DND-41 (cell line): ENCODE data around the gene TCP11.

Source experiments
- ATAC-seq: fragments of 200-7000 bp; cut with Tn5 transposase; 3 replicates; pipeline ENCODE4 v1.9.1; 2021; ENCODE audit warnings: low read depth; ENCODE audit not compliant: insufficient read depth
- DNase-seq: peaks from one replicate; pipeline ENCODE4 v3.0.0-alpha.2; 2020
- H2AFZ ChIP-seq: 2 replicates; pipeline ENCODE4 v1.6.0; 2012; ENCODE audit warnings: low read depth, low read length
- H3K27ac ChIP-seq: 2 replicates; pipeline ENCODE4 v1.5.1; 2012; ENCODE audit warnings: low read length, inconsistent platforms
- H3K27me3 ChIP-seq: fragments of 200-600 bp; sonication (generic); 2 replicates; pipeline ENCODE4 v1.6.0; 2012; ENCODE audit warnings: low read length, mild to moderate bottlenecking, inconsistent platforms; ENCODE audit not compliant: insufficient read depth, poor library complexity
- H3K36me3 ChIP-seq: 2 replicates; pipeline ENCODE4 v1.5.1; 2012; ENCODE audit warnings: low read length, inconsistent platforms; ENCODE audit not compliant: insufficient read depth
- H3K4me1 ChIP-seq: 2 replicates; pipeline ENCODE4 v1.5.1; 2012; ENCODE audit warnings: mild to moderate bottlenecking, low read length; ENCODE audit not compliant: insufficient read depth
- H3K4me2 ChIP-seq: 2 replicates; pipeline ENCODE4 v1.6.0; 2012; ENCODE audit warnings: mild to moderate bottlenecking, moderate library complexity, low read length, inconsistent platforms; ENCODE audit not compliant: insufficient read depth
- H3K4me3 ChIP-seq, 2 experiments: fragments of 200-600 bp in 1 of 2; shearing (Covaris generic) in 1 of 2; 2 replicates each; pipeline ENCODE4 v1.5.1; 2012 to 2016; ENCODE audit warnings: inconsistent platforms in 2 of 2, low read length in 2 of 2, mild to moderate bottlenecking in 2 of 2, low read depth in 1 of 2, moderate library complexity in 1 of 2
- H3K79me2 ChIP-seq: 2 replicates; pipeline ENCODE4 v1.6.0; 2012; ENCODE audit warnings: low read length, inconsistent platforms; ENCODE audit not compliant: insufficient read depth
- H3K9ac ChIP-seq: 2 replicates; pipeline ENCODE4 v1.6.0; 2012; ENCODE audit warnings: low read depth, mild to moderate bottlenecking, inconsistent platforms, low read length, moderate library complexity
- H3K9me3 ChIP-seq: 2 replicates; pipeline ENCODE4 v1.5.1; 2012; ENCODE audit warnings: low read length, moderate library complexity, mild to moderate bottlenecking, inconsistent platforms; ENCODE audit not compliant: insufficient read depth, severe bottlenecking
- H4K20me1 ChIP-seq: 2 replicates; pipeline ENCODE4 v1.6.0; 2012; ENCODE audit warnings: low read length; ENCODE audit not compliant: insufficient read depth
- CTCF ChIP-seq: IDR thresholded peaks from 2 replicates; pipeline ENCODE4 v1.5.1; 2012; ENCODE audit warnings: borderline replicate concordance, low read length, moderate library complexity, mild to moderate bottlenecking; ENCODE audit not compliant: poor library complexity, severe bottlenecking; ENCODE audit errors: extremely low read depth
- EZH2 ChIP-seq: IDR thresholded peaks from 3 replicates; pipeline ENCODE4 v1.6.1; 2012; ENCODE audit warnings: borderline replicate concordance, low read depth, mild to moderate bottlenecking, moderate library complexity, low read length, inconsistent platforms; ENCODE audit not compliant: severe bottlenecking

Gene TCP11

GRCh38 chr6:35177157-35177556, 36.0 kb upstream of the TCP11 start:
- ATAC-seq: no peak; the same call in 2 of the 3 replicates
- Histone ChIP-seq H3K4me3 (no peak overlapping the region), H3K9ac (no peak overlapping the region), H3K27me3 (peaks cover 10% of the 10 kb centered on the region), H3K36me3 (no peaks in the 10 kb centered on the region), H3K79me2 (no peaks in the 10 kb centered on the region), H3K4me1 (no peaks in the 10 kb centered on the region), H4K20me1 (no peaks in the 10 kb centered on the region), H3K27ac (no peak overlapping the region), H3K9me3 (no peaks in the 10 kb centered on the region), H3K4me2 (no peak overlapping the region), H2AFZ (no peak overlapping the region)
- DNase-seq: no peak
- TF ChIP-seq CTCF (no peak), EZH2 (no peak)

- Histone ChIP-seq H3K36me3 (no peaks in the 10 kb centered on the region), H3K4me1 (no peaks in the 10 kb centered on the region), H3K27me3 (peaks cover 10% of the 10 kb centered on the region), H3K27ac (no peak overlapping the region), H2AFZ (no peak overlapping the region), H3K4me2 (no peak overlapping the region), H3K9ac (no peak overlapping the region), H3K79me2 (no peaks in the 10 kb centered on the region), H4K20me1 (no peaks in the 10 kb centered on the region), H3K4me3 (no peak overlapping the region), H3K9me3 (no peaks in the 10 kb centered on the region)
- TF ChIP-seq EZH2 (no peak), CTCF (no peak)
- ATAC-seq: no peak
- no peak for DNase-seq
These were observed 35.3 kb upstream of the TCP11 start for GRCh38 chr6:35176301-35177024.

GRCh38 chr6:35174501-35174900, 33.4 kb upstream of the TCP11 start:
- TF ChIP-seq CTCF: no peak
- TF ChIP-seq EZH2: no peak
- Histone ChIP-seq H3K27ac (no peak overlapping the region), H2AFZ (no peak overlapping the region), H3K27me3 (peaks cover 10% of the 10 kb centered on the region), H3K4me1 (no peaks in the 10 kb centered on the region), H4K20me1 (no peaks in the 10 kb centered on the region), H3K36me3 (no peaks in the 10 kb centered on the region), H3K4me2 (no peak overlapping the region), H3K79me2 (no peaks in the 10 kb centered on the region), H3K9ac (no peak overlapping the region), H3K4me3 (no peak overlapping the region), H3K9me3 (no peaks in the 10 kb centered on the region)
- ATAC-seq (no peak), DNase-seq (no peak)
